Keratinocyte (primary cell): ENCODE data around the gene ATP1A4.

Source experiments
- EZH2 ChIP-seq: IDR thresholded peaks from one replicate; pipeline ENCODE4 v1.6.1; 2012; ENCODE audit warnings: inconsistent platforms, mild to moderate bottlenecking, low read length, moderate library complexity
- TF ChIP-seq, protein P1 (sequence below), 3 experiments: IDR thresholded peaks in 1 of 3; conservative IDR thresholded peaks in 1 of 3; optimal IDR thresholded peaks in 1 of 3; 2 replicates in 2 of 3; 3 replicates in 1 of 3; pipeline versions ENCODE3 to v1.5.1; 2011; ENCODE audit warnings: low read length in 3 of 3, mild to moderate bottlenecking in 3 of 3, moderate library complexity in 2 of 3, control low read depth in 1 of 3, inconsistent platforms in 1 of 3; ENCODE audit not compliant: insufficient read depth in 2 of 3; ENCODE audit errors: extremely low read depth in 1 of 3

DNA sequence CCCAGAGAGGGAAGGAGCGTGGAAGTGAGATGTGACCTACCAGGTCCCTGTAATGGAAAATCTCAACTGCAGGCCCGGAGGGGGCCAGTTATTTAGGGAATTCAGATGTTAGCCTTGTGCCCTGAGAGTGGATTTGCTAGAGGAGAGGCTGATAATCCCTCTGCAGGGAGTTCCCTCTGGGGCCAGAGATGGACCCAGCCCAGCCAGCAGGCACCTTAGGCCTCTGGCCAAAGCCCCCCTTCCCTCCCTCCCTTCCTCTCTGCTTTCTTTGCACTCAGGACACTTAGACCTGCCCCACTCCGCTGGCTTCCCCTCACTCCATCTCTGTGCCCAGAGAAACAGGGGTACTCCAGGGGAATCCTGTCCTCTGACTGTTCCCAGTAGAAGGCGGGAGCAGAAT is 37.3 kb upstream of the ATP1A4 start:
- TF ChIP-seq, protein P1, sequence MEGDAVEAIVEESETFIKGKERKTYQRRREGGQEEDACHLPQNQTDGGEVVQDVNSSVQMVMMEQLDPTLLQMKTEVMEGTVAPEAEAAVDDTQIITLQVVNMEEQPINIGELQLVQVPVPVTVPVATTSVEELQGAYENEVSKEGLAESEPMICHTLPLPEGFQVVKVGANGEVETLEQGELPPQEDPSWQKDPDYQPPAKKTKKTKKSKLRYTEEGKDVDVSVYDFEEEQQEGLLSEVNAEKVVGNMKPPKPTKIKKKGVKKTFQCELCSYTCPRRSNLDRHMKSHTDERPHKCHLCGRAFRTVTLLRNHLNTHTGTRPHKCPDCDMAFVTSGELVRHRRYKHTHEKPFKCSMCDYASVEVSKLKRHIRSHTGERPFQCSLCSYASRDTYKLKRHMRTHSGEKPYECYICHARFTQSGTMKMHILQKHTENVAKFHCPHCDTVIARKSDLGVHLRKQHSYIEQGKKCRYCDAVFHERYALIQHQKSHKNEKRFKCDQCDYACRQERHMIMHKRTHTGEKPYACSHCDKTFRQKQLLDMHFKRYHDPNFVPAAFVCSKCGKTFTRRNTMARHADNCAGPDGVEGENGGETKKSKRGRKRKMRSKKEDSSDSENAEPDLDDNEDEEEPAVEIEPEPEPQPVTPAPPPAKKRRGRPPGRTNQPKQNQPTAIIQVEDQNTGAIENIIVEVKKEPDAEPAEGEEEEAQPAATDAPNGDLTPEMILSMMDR (optimal IDR thresholded peaks at IDR 0.05 in 1 of 3, IDR thresholded peaks at IDR 0.05 in 1 of 3, conservative IDR thresholded peaks at IDR 0.05 in 1 of 3; ENCODE audit: extremely low read depth in 1 of 3, insufficient read depth in 2 of 3, low read length in 3 of 3): no peak
- TF ChIP-seq EZH2: no peak
